ENCODE data around the gene MYO10. TPM values are rescaled to one million over a fixed set of nuclear protein-coding genes. Genes with fewer than 3 reads are reported as not detected.

The MYO10 gene
- total RNA-seq, 1 donor from 2014 or later, result 1.0 TPM

DNA sequence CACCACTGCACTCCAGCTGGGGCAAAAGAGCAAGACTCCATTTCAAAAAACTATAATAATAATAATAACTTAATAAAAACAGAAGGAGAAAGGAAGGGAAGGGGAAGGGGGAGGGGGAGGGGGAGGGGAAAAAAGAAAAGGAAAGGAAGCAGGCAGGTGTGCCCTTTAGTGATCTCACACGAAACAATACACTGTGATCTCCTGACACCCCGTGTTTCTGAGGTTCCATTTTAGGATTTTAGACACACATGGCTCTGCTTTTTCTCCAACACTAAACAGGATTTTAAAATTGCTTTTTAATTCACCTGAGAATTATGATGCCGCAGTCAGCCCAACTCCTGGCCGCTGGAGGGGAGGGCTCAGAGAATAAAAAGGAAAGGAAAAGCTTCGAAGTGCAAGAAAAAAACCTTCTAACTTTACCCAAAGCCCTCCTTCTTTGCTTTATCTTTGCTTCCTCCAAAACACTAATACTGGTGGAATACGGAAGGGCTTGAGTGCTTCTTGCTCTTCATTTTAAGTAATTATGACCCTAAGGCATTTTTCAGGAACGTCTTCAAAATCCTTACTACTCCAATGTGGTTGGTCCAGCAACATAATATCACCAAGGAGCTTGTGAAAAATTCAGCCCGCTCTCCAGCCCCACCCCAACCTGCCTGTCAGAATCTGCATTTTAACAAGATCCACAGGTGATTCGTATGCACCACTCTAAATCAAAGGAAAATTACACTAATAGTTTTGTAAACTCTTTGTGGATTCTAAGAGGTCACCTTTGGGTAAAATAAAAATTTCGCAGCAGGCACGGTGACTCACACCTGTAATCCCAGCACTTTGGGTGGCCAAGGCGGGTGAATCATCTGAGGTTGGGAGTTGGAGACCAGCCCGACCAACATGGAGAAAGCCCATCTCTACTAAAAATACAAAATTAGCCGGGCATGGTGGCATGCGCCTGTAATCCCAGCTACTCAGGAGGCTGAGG, 66.0 kb downstream of the MYO10 start:
- no peaks in the 10 kb centered on the region for H3K9me3 Mint-ChIP-seq
- intact Hi-C loops (cut with micrococcal nuclease), result no loop called here
- H3K4me1 Mint-ChIP-seq (ENCODE audit: low read depth), result no peaks in the 10 kb centered on the region
- DNase-seq (ENCODE audit: low spot score), result no peak
- no peak overlapping the region for H3K4me3 Mint-ChIP-seq (ENCODE audit: low read depth)
- no peak overlapping the region for H3K27ac Mint-ChIP-seq
- no peaks in the 10 kb centered on the region for H3K36me3 Mint-ChIP-seq (ENCODE audit: low read depth)
- H3K27me3 Mint-ChIP-seq (ENCODE audit: low read depth), result no peaks in the 10 kb centered on the region

DNA sequence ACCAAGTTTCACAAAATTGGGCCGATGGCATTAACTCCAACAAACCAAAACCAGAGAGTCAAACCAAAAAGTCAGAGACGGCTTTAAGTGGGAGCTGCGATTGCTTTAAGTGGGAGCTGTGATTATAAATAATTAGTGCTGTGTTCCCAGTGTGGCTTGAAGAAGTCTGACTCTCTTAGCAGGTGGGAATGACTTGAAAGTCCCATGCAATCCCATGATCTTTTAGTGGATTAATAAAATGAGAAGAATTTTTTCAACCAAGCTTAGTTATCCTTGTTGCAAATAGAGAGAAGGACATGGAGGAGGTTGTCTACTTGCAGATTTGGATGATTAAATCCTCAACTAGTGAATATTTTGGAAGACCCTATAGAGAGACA, 68.5 kb downstream of the MYO10 start:
- H3K36me3 Mint-ChIP-seq (ENCODE audit: low read depth), result no peaks in the 10 kb centered on the region
- H3K9me3 Mint-ChIP-seq, result no peaks in the 10 kb centered on the region
- H3K27ac Mint-ChIP-seq, result no peak overlapping the region
- no peaks in the 10 kb centered on the region for H3K27me3 Mint-ChIP-seq (ENCODE audit: low read depth)
- H3K4me3 Mint-ChIP-seq (ENCODE audit: low read depth), result no peak overlapping the region
- DNase-seq (ENCODE audit: low spot score), result no peak
- intact Hi-C loops (cut with micrococcal nuclease), result no loop called here
- H3K4me1 Mint-ChIP-seq (ENCODE audit: low read depth), result no peaks in the 10 kb centered on the region

DNA sequence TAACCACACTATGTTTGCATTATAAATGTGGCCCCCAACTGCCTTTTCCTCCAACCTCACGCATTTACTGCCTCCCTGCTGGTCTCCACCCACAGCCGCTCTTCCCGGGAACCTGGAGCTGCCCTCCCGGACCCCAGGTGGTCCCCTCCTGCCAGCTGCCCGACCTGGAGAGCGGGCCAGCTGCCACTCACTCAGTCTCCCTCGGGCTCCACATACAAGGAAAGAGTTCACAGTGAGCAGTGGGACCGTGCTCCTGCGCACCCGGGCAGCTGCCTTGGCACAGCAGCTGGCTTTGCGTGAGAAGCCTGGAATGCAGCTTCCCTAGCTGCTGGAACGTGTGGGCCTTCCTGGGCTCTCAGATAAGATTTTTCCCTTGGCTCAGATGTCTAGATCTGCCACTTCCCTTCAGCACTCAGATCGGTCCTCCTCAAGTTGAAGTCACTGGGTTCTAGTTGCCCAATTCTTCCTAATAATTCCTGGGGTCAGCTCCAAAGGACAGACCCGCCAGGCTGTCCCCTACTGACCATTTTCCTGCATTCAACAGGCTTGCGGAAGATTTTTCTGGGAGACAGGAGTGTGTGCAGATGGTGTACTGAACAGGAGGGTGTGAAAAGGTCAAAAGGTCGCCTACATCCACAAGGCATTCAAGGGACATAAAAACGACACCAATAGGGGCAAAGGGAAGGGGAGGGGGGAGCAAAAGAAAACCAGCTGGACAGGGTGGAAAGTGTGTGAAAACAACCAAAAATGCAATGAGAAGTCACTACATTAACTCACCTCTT, 69.1 kb downstream of the MYO10 start:
- H3K36me3 Mint-ChIP-seq (ENCODE audit: low read depth), result no peaks in the 10 kb centered on the region
- H3K9me3 Mint-ChIP-seq, result no peaks in the 10 kb centered on the region
- no peak overlapping the region for H3K27ac Mint-ChIP-seq
- no peaks in the 10 kb centered on the region for H3K27me3 Mint-ChIP-seq (ENCODE audit: low read depth)
- intact Hi-C loops (cut with micrococcal nuclease), result no loop called here
- no peak overlapping the region for H3K4me3 Mint-ChIP-seq (ENCODE audit: low read depth)
- no peaks in the 10 kb centered on the region for H3K4me1 Mint-ChIP-seq (ENCODE audit: low read depth)
- no peak for DNase-seq (ENCODE audit: low spot score)

DNA sequence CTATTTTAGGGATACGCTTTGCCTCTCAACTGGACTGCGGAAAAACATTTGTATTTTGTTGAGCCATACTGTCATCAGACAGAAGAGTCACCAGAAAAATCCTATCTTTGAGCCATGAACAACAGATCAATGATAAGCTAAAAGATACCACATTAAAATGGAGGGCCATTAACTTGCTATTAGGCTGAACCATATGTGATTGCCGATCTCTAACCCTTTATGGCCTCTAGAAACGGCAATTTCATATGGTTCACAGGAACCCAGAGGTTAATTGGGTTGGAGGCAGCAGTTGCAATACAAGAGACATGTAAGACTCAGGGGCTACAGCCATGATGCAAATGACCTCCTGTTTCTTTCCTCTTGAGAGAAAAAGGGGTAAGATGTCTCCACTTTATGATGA, 69.8 kb downstream of the MYO10 start:
- Mint-ChIP-seq H3K27ac (no peak overlapping the region), H3K27me3 (ENCODE audit: low read depth) (no peaks in the 10 kb centered on the region), H3K36me3 (ENCODE audit: low read depth) (no peaks in the 10 kb centered on the region), H3K9me3 (no peaks in the 10 kb centered on the region), H3K4me3 (ENCODE audit: low read depth) (no peak overlapping the region), H3K4me1 (ENCODE audit: low read depth) (no peaks in the 10 kb centered on the region)
- DNase-seq (ENCODE audit: low spot score), result no peak
- intact Hi-C loops (cut with micrococcal nuclease), result no loop called here

DNA sequence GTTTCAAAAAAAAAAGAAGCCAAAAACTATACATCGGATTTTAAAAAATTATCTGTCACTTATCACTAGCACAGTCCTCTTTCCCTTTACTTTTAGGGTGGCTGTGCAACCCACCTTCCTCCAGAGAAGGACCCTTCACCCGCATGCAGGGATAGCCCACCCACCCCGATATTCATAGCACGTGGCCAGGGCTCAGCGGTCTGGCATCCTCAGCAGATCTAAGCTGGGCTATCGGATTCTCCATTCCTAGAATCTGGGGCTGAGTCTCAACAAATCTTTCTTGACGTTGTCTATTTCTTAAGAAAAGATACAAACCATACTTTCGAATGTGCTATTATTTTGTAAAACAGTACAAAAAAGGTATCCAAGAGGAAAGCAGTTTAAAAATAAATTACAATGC, 70.9 kb downstream of the MYO10 start:
- no peaks in the 10 kb centered on the region for H3K4me1 Mint-ChIP-seq (ENCODE audit: low read depth)
- DNase-seq (ENCODE audit: low spot score), result no peak
- H3K9me3 Mint-ChIP-seq, result no peaks in the 10 kb centered on the region
- no peaks in the 10 kb centered on the region for H3K36me3 Mint-ChIP-seq (ENCODE audit: low read depth)
- no peak overlapping the region for H3K4me3 Mint-ChIP-seq (ENCODE audit: low read depth)
- H3K27ac Mint-ChIP-seq, result no peak overlapping the region
- no peaks in the 10 kb centered on the region for H3K27me3 Mint-ChIP-seq (ENCODE audit: low read depth)
- intact Hi-C loops (cut with micrococcal nuclease), result no loop called here

DNA sequence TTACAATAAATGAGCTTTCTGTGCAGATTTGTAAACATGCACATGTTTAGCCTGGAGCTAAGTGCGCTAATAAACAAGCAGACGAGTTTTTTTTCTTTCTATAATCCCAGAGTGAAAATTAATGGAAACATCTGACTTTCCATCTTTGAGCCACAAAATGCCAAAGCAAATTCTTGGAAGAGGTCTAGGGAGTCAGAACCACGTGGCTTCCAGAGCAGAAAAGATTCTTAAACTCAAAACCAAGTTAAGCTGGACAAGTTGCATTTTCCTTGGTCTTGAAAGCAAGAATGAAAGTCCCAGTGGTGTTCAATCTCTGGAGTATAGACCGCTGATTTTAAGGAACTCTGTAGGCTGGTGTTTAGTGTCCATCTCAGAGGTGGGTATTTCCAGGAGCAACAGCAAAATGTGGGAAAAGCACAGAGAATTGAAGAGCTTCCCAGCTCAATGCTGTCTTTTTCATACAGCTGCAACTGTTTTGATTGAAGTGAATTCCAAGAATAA, 71.4 kb downstream of the MYO10 start:
- H3K4me3 Mint-ChIP-seq (ENCODE audit: low read depth), result no peak overlapping the region
- DNase-seq (ENCODE audit: low spot score), result no peak
- no peaks in the 10 kb centered on the region for H3K9me3 Mint-ChIP-seq
- no peaks in the 10 kb centered on the region for H3K36me3 Mint-ChIP-seq (ENCODE audit: low read depth)
- H3K27ac Mint-ChIP-seq, result no peak overlapping the region
- intact Hi-C loops (cut with micrococcal nuclease), result no loop called here
- H3K27me3 Mint-ChIP-seq (ENCODE audit: low read depth), result no peaks in the 10 kb centered on the region
- H3K4me1 Mint-ChIP-seq (ENCODE audit: low read depth), result no peaks in the 10 kb centered on the region

DNA sequence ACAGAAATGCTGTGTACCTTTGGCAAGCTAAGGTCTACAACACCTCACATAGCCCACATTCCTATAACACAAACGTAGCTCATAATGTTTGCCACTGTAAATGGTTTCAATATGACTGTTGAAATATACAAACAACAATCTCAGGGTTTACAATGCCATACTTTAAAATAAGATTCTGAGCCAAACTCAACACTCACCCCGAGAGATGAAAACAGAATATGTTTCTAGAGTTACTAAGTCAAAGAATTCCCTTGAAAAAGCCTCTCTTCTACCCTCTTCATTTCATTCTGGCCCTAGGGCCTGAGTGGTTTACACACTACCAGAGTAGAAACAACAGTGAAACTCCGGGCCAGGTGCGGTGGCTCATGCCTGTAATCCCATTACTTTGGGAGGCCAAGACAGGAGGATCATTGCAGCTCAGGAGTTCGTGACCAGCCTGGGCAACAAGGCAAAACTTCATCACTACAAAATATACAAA, 72.6 kb downstream of the MYO10 start:
- Mint-ChIP-seq H3K9me3 (no peaks in the 10 kb centered on the region), H3K4me1 (ENCODE audit: low read depth) (no peaks in the 10 kb centered on the region), H3K4me3 (ENCODE audit: low read depth) (no peak overlapping the region), H3K27ac (no peak overlapping the region), H3K36me3 (ENCODE audit: low read depth) (no peaks in the 10 kb centered on the region), H3K27me3 (ENCODE audit: low read depth) (no peaks in the 10 kb centered on the region)
- intact Hi-C loops (cut with micrococcal nuclease), result no loop called here
- DNase-seq (ENCODE audit: low spot score), result no peak

DNA sequence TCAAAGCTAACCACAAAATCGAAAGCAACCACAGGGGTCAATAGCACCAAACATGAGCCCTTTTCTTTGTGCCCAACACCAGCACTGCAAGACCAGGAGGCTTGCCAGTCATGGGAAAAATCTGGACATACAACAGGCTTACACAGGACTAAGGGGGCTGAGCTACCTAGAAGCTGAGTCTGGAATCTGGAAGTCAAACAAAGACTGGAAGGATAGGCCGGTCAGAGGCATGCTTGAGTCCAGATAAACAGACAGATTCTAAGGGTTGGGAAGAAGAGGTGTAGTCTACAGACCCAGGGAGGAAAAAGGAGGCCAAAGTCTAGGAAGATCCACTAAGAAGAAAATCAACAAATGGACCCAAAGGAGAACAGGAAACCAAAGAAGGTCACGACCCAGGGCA, 73.3 kb downstream of the MYO10 start:
- Mint-ChIP-seq H3K9me3 (no peaks in the 10 kb centered on the region), H3K4me1 (ENCODE audit: low read depth) (no peaks in the 10 kb centered on the region), H3K4me3 (ENCODE audit: low read depth) (no peak overlapping the region), H3K27ac (no peak overlapping the region), H3K27me3 (ENCODE audit: low read depth) (no peaks in the 10 kb centered on the region), H3K36me3 (ENCODE audit: low read depth) (no peaks in the 10 kb centered on the region)
- intact Hi-C loops (cut with micrococcal nuclease), result no loop called here
- no peak for DNase-seq (ENCODE audit: low spot score)

DNA sequence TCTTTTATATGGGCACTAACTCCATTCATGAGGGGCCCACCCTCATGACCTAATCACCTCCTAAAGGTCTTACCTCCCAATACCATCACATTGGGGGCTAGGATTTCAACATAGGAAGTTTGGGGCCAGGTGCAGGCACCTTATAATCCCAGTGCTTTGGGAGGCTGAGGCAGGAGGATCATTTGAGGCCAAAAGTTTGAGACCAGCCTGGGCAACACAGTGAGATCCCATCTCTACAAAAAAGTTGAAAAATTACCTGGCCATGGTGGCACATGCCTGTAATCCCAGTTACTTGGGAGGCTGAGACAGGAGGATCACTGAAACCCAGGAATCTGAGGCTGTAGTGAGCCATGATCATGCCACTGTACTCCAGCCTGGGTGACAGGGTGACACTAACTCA, 76.7 kb downstream of the MYO10 start:
- intact Hi-C loops (cut with micrococcal nuclease), result no loop called here
- Mint-ChIP-seq H3K27ac (no peak overlapping the region), H3K4me3 (ENCODE audit: low read depth) (no peak overlapping the region), H3K4me1 (ENCODE audit: low read depth) (no peaks in the 10 kb centered on the region), H3K9me3 (no peaks in the 10 kb centered on the region), H3K27me3 (ENCODE audit: low read depth) (no peaks in the 10 kb centered on the region), H3K36me3 (ENCODE audit: low read depth) (no peaks in the 10 kb centered on the region)
- DNase-seq (ENCODE audit: low spot score), result no peak

DNA sequence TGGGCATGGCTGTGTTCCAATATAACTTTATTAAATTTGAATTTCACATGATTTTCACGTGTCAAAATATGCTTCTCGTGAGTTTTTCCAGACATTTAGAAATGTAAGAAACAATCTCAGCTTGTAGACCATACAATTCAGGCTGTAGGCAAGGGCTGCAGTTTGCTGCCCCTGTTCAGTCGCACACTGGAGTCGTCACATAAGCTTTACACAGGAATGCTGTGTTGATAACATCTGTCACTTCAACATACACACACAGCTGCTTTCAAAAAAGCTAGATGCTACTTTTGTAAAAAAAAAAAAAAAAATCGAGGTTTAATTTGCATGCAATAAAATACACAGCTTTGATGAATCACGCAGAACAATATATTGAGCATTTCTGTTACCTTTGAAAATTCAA, 77.9 kb downstream of the MYO10 start:
- no peaks in the 10 kb centered on the region for H3K9me3 Mint-ChIP-seq
- H3K4me1 Mint-ChIP-seq (ENCODE audit: low read depth), result no peaks in the 10 kb centered on the region
- H3K4me3 Mint-ChIP-seq (ENCODE audit: low read depth), result no peak overlapping the region
- H3K27me3 Mint-ChIP-seq (ENCODE audit: low read depth), result no peaks in the 10 kb centered on the region
- H3K36me3 Mint-ChIP-seq (ENCODE audit: low read depth), result no peaks in the 10 kb centered on the region
- DNase-seq (ENCODE audit: low spot score), result no peak
- intact Hi-C loops (cut with micrococcal nuclease), result no loop called here
- no peak overlapping the region for H3K27ac Mint-ChIP-seq

DNA sequence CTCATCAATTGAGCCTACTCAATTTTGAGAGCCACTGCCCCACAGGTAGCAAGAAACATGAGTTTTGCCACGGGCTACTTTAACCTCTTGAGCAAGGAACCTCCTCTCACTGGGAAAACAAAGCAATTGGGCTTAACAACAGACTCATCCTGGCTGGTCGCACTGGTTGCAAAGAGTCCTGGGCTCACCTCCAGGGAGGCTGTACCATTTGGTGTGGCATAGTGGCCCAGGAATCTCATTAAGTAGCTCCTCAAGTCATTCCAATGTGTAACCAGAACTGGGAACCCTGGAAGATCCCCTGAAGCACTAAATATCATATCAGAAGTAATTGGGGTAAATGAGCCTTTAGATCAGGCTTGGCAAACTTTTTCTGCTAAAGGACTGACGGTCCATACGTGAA, 78.5 kb downstream of the MYO10 start:
- intact Hi-C loops (cut with micrococcal nuclease), result no loop called here
- H3K4me3 Mint-ChIP-seq (ENCODE audit: low read depth), result no peak overlapping the region

DNA sequence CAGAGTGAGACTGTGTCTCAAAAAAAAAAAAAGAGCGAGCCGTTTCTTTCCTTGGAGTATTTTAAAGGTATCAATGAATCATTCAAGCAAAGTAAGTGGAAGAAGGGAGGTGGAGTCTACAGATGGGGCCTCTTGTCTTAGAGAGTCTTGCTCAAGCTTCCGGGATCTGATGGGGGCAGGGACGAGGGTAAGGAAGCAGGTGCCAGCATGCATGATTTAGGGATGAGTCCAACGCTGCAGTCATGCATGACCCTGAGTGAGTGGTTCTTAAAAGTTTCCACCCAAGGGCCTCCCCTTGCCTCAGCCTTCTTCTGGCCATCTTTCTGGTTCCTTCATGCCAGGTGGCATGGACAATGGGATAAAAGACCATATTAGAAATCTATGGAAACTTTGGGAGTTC, 79.6 kb downstream of the MYO10 start:
- no peak for DNase-seq (ENCODE audit: low spot score)
- no peaks in the 10 kb centered on the region for H3K36me3 Mint-ChIP-seq (ENCODE audit: low read depth)
- intact Hi-C loops (cut with micrococcal nuclease), result no loop called here
- H3K27me3 Mint-ChIP-seq (ENCODE audit: low read depth), result no peaks in the 10 kb centered on the region
- H3K27ac Mint-ChIP-seq, result no peak overlapping the region
- H3K4me3 Mint-ChIP-seq (ENCODE audit: low read depth), result no peak overlapping the region
- H3K9me3 Mint-ChIP-seq, result no peaks in the 10 kb centered on the region
- no peaks in the 10 kb centered on the region for H3K4me1 Mint-ChIP-seq (ENCODE audit: low read depth)

More for the DNA sequence above, 78.5 kb downstream of the MYO10 start:
- no peaks in the 10 kb centered on the region for H3K9me3 Mint-ChIP-seq
- no peaks in the 10 kb centered on the region for H3K27me3 Mint-ChIP-seq (ENCODE audit: low read depth)
- H3K36me3 Mint-ChIP-seq (ENCODE audit: low read depth), result no peaks in the 10 kb centered on the region
- H3K4me1 Mint-ChIP-seq (ENCODE audit: low read depth), result no peaks in the 10 kb centered on the region
- no peak for DNase-seq (ENCODE audit: low spot score)
- no peak overlapping the region for H3K27ac Mint-ChIP-seq

DNA sequence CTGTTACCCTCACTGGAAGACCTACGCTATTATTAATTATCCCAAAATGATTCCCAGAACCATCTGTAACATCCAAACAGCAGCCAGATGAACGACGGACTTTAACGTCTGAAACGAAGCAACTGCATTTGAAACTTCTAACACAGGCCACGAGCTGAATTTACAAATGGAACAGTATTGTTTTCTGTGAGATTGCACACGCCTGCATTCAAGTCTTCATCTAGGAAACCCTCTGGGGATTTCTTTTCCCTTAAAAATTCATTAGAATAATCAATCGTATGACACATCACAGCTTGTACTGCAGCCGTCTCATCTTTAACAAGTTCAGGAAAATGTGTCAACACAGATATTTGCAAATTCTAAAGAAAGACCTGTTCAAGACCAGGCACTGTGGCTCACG, 80.2 kb downstream of the MYO10 start:
- Mint-ChIP-seq H3K27me3 (ENCODE audit: low read depth) (no peaks in the 10 kb centered on the region), H3K4me1 (ENCODE audit: low read depth) (no peaks in the 10 kb centered on the region), H3K27ac (no peak overlapping the region), H3K4me3 (ENCODE audit: low read depth) (no peak overlapping the region), H3K9me3 (no peaks in the 10 kb centered on the region), H3K36me3 (ENCODE audit: low read depth) (no peaks in the 10 kb centered on the region)
- intact Hi-C loops (cut with micrococcal nuclease), result no loop called here
- no peak for DNase-seq (ENCODE audit: low spot score)

Measured in activated T-helper 2 cell treated with anti-CD3 and anti-CD28 coated beads, Interferon-gamma antibody, Interleukin-2, Interleukin-4, amounts not matched to agents 10 μg/mL and 5 μg/mL and 100 μg/mL, durations not matched to agents 14 hours and 24 hours and 36 hours (primary cell).